HEK293 (cell line): ENCODE data around the gene CDH23.
A peak's percentile ranks its signal among the peaks of the same experiment; 100 is the strongest.

Source experiments
- CTCF ChIA-PET: fragments of 350-600 bp; formaldehyde crosslinking; extraction: SDS; loops from one replicate; lab custom pipeline; 2021; ENCODE audit warnings: antibody characterized with exemption; lab: Yijun Ruan, JAX
- POLR2A ChIA-PET: fragments of 300-600 bp; formaldehyde crosslinking; extraction: SDS; loops from one replicate; lab custom pipeline; 2020; ENCODE audit warnings: antibody characterized with exemption, inconsistent platforms; lab: Yijun Ruan, JAX
- H3K27ac ChIP-seq: fragments of 200-500 bp; sonication (Bioruptor generic); 2 replicates; pipeline ENCODE4 v1.5.1; 2014; ENCODE audit warnings: low read depth, low read length, control low read depth, inconsistent platforms; ENCODE audit errors: extremely low read depth
- H3K36me3 ChIP-seq, 2 experiments: fragments of 200-500 bp in 1 of 2; sonication (Bioruptor generic) in 1 of 2; 1 replicate in 1 of 2; 2 replicates in 1 of 2; pipeline ENCODE4 v1.5.1; 2014 to 2017; ENCODE audit warnings: inconsistent platforms in 2 of 2, low read length in 2 of 2; ENCODE audit not compliant: control insufficient read depth in 2 of 2, insufficient read depth in 1 of 2
- H3K4me1 ChIP-seq: fragments of 200-500 bp; sonication (Bioruptor generic); 2 replicates; pipeline ENCODE4 v1.5.1; 2014; ENCODE audit warnings: mild to moderate bottlenecking, low read length, inconsistent platforms; ENCODE audit not compliant: control insufficient read depth, insufficient read depth
- H3K4me3 ChIP-seq: 2 replicates; pipeline ENCODE4 v1.5.1; 2011; ENCODE audit warnings: low read depth, mild to moderate bottlenecking, control low read depth, low read length, moderate library complexity
- H3K9me3 ChIP-seq: fragments of 200-500 bp; sonication (Bioruptor generic); 2 replicates; pipeline ENCODE4 v1.5.1; 2014; ENCODE audit warnings: low read depth, low read length, inconsistent platforms; ENCODE audit not compliant: control insufficient read depth, insufficient read depth
- KLF1 ChIP-seq: fragments of 450-650 bp; formaldehyde crosslinking; IDR thresholded peaks from 2 replicates; pipeline ENCODE4 v1.5.1; 2016; ENCODE audit warnings: missing biosample characterization, missing genetic modification characterization
- KLF10 ChIP-seq: fragments of 450-650 bp; IDR thresholded peaks from 2 replicates; pipeline ENCODE4 v1.5.1; 2018; ENCODE audit warnings: missing biosample characterization, mild to moderate bottlenecking, missing genetic modification characterization
- KLF16 ChIP-seq: fragments of 450-650 bp; formaldehyde crosslinking; IDR thresholded peaks from 2 replicates; pipeline ENCODE4 v1.5.1; 2017; ENCODE audit warnings: missing biosample characterization, missing genetic modification characterization
- KLF7 ChIP-seq: fragments of 450-650 bp; formaldehyde crosslinking; IDR thresholded peaks from 2 replicates; pipeline ENCODE4 v1.5.1; 2016; ENCODE audit warnings: missing biosample characterization, missing genetic modification characterization, borderline replicate concordance
- SP7 ChIP-seq: fragments of 450-650 bp; formaldehyde crosslinking; IDR thresholded peaks from 2 replicates; pipeline ENCODE4 v1.5.1; 2016; ENCODE audit warnings: missing biosample characterization, missing genetic modification characterization
- ZBTB17 ChIP-seq: fragments of 450-650 bp; formaldehyde crosslinking; IDR thresholded peaks from 2 replicates; pipeline ENCODE4 v1.5.1; 2016; ENCODE audit warnings: missing biosample characterization, missing genetic modification characterization
- ZFHX2 ChIP-seq: fragments of 450-650 bp; formaldehyde crosslinking; conservative IDR thresholded peaks from 2 replicates; pipeline ENCODE4 v1.5.1; 2016; ENCODE audit warnings: missing biosample characterization, missing genetic modification characterization
- ZNF10 ChIP-seq: fragments of 450-650 bp; formaldehyde crosslinking; IDR thresholded peaks from 2 replicates; pipeline ENCODE4 v1.5.1; 2017; ENCODE audit warnings: missing biosample characterization, missing genetic modification characterization
- ZNF174 ChIP-seq: fragments of 450-650 bp; formaldehyde crosslinking; IDR thresholded peaks from 2 replicates; pipeline ENCODE4 v1.5.0; 2017; ENCODE audit warnings: missing biosample characterization, mild to moderate bottlenecking, missing genetic modification characterization
- ZNF24 ChIP-seq: fragments of 450-650 bp; formaldehyde crosslinking; IDR thresholded peaks from 2 replicates; pipeline ENCODE4 v1.5.1; 2016; ENCODE audit warnings: missing biosample characterization, missing genetic modification characterization
- ZNF394 ChIP-seq: fragments of 450-650 bp; formaldehyde crosslinking; IDR thresholded peaks from 2 replicates; pipeline ENCODE4 v1.5.1; 2016; ENCODE audit warnings: missing biosample characterization, missing genetic modification characterization, mild to moderate bottlenecking, moderate library complexity, borderline replicate concordance
- ZNF548 ChIP-seq: fragments of 450-650 bp; formaldehyde crosslinking; IDR thresholded peaks from 2 replicates; pipeline ENCODE4 v1.5.1; 2016; ENCODE audit warnings: missing biosample characterization, missing genetic modification characterization
- ZNF600 ChIP-seq: fragments of 450-650 bp; formaldehyde crosslinking; IDR thresholded peaks from 2 replicates; pipeline ENCODE4 v1.5.1; 2016; ENCODE audit warnings: missing biosample characterization, missing genetic modification characterization
- ZNF624 ChIP-seq: fragments of 450-650 bp; formaldehyde crosslinking; IDR thresholded peaks from 2 replicates; pipeline ENCODE4 v1.5.1; 2017; ENCODE audit warnings: missing biosample characterization, missing genetic modification characterization
- TF ChIP-seq, protein P1 (sequence below): fragments of 450-650 bp; formaldehyde crosslinking; IDR thresholded peaks from 2 replicates; pipeline ENCODE4 v1.5.1; 2016; ENCODE audit warnings: missing biosample characterization, missing genetic modification characterization
- TF ChIP-seq, protein P2 (sequence below): fragments of 450-650 bp; formaldehyde crosslinking; IDR thresholded peaks from 2 replicates; pipeline ENCODE4 v1.5.1; 2016; ENCODE audit warnings: missing biosample characterization, missing genetic modification characterization, low read depth
- TF ChIP-seq, protein P3 (sequence below): fragments of 450-650 bp; formaldehyde crosslinking; IDR thresholded peaks from 2 replicates; pipeline ENCODE4 v1.5.1; 2017; ENCODE audit warnings: missing biosample characterization, missing genetic modification characterization
- TF ChIP-seq, protein P4 (sequence below): fragments of 450-650 bp; formaldehyde crosslinking; IDR thresholded peaks from 2 replicates; pipeline ENCODE4 v1.5.1; 2016; ENCODE audit warnings: missing biosample characterization, missing genetic modification characterization
- TF ChIP-seq, protein P5 (sequence below): fragments of 450-650 bp; formaldehyde crosslinking; IDR thresholded peaks from 2 replicates; pipeline ENCODE4 v1.5.1; 2016; ENCODE audit warnings: missing biosample characterization, missing genetic modification characterization
- TF ChIP-seq, protein P6 (sequence below): fragments of 450-650 bp; formaldehyde crosslinking; IDR thresholded peaks from 2 replicates; pipeline ENCODE4 v1.5.1; 2016; ENCODE audit warnings: missing biosample characterization, missing genetic modification characterization
- TF ChIP-seq, protein P7 (sequence below): fragments of 450-650 bp; IDR thresholded peaks from 2 replicates; pipeline ENCODE4 v1.5.1; 2018; ENCODE audit warnings: missing biosample characterization, mild to moderate bottlenecking, missing genetic modification characterization

CDH23 gene

DNA sequence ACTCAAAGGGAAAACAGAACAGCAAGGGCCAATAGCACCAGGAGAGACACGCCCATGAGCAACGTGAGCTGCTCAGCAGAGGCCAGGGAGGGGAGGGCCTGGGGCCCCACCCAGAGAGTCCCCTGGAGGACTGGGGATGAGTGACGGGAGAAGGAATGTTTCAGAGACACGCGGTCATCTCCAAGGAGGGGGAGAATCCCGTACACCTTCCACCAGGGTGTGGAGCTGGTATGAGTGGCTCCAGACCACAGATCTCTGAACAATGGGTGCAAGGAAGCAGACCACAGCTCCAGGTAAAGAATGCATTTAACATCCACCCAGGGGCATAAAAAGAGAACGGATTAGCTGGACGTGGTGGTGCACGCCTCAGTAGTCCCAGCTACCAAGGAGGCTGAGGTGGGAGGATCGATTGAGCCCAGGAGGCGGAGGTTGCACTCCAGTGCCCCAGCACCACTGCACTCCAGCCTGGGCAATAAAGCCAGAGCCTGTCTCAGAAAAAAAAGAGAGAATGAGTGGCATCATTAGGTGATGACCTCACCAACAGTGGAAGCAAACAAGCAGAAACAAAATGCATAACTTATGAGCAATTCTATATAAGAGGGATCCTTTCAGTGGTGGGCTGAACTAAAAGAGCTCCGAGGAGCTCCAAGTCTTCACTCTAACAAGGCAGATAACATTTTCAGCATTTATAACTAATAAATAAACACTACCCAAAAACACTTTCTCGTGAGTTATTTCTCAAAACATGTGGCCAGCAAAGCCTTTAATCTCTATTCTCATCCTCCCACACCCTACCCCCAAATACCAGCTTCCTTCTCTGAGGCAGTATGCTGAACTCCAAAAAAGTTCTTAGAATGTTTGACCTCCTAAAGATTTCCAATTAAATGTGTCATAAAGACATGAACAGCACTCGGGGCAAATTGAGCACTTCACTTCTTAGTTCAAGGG is 441.8 kb downstream of the CDH23 start:
- Histone ChIP-seq H3K36me3 (peaks cover 0 to 10% of the 10 kb centered on the region in 2 experiments; a peak in 2 of 3 replicates), H3K4me1 (peaks cover 45% of the 10 kb centered on the region), H3K4me3 (no peak overlapping the region), H3K9me3 (no peaks in the 10 kb centered on the region), H3K27ac (no peak overlapping the region)
- ChIA-PET CTCF (interaction anchor here (0.5 to 5.8 kb wide), 8 partner anchors 10 to 733 kb away, joined by 3 to 62 read pairs (median 4); partner anchors contain the start of gene PSAP), POLR2A (interaction anchor here (0.5 to 6.2 kb wide), 3 partner anchors 12 to 1239 kb away, joined by 4 to 44 read pairs (median 5); partner anchors contain the start of gene PSAP)
- TF ChIP-seq SP7 (tag by site-specific recombination) (peak; percentile 69), ZNF548 (tag by site-specific recombination) (no peak), ZNF174 (tag by site-specific recombination) (no peak), ZNF10 (tag by site-specific recombination) (peak; percentile 75), ZNF394 (tag by site-specific recombination) (peak; percentile 28; the same call in 1 of the 2 replicates), ZBTB17 (tag by site-specific recombination) (0 out of 2 replicates have a peak, but pooled peaks have one; percentile 32), KLF16 (tag by site-specific recombination) (no peak), ZNF624 (tag by site-specific recombination) (no peak), KLF10 (tag by site-specific recombination) (peak; percentile 46; the same call in 1 of the 2 replicates), KLF7 (tag by site-specific recombination) (0 out of 2 replicates have a peak, but pooled peaks have one; percentile 46), ZNF24 (peak; percentile 72; the same call in 1 of the 2 replicates), ZFHX2 (tag by site-specific recombination) (0 out of 2 replicates have a peak, but pooled peaks have one; percentile 12), ZNF600 (tag by site-specific recombination) (peak; percentile 98), KLF1 (peak; percentile 77)
- TF ChIP-seq, protein P1, sequence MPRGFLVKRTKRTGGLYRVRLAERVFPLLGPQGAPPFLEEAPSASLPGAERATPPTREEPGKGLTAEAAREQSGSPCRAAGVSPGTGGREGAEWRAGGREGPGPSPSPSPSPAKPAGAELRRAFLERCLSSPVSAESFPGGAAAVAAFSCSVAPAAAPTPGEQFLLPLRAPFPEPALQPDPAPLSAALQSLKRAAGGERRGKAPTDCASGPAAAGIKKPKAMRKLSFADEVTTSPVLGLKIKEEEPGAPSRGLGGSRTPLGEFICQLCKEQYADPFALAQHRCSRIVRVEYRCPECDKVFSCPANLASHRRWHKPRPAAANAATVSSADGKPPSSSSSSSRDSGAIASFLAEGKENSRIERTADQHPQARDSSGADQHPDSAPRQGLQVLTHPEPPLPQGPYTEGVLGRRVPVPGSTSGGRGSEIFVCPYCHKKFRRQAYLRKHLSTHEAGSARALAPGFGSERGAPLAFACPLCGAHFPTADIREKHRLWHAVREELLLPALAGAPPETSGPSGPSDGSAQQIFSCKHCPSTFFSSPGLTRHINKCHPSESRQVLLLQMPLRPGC, result peak; percentile 30; the same call in 1 of the 2 replicates
- TF ChIP-seq, protein P2, sequence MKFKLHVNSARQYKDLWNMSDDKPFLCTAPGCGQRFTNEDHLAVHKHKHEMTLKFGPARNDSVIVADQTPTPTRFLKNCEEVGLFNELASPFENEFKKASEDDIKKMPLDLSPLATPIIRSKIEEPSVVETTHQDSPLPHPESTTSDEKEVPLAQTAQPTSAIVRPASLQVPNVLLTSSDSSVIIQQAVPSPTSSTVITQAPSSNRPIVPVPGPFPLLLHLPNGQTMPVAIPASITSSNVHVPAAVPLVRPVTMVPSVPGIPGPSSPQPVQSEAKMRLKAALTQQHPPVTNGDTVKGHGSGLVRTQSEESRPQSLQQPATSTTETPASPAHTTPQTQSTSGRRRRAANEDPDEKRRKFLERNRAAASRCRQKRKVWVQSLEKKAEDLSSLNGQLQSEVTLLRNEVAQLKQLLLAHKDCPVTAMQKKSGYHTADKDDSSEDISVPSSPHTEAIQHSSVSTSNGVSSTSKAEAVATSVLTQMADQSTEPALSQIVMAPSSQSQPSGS (tag by site-specific recombination), result peak; percentile 86
- TF ChIP-seq, protein P3, sequence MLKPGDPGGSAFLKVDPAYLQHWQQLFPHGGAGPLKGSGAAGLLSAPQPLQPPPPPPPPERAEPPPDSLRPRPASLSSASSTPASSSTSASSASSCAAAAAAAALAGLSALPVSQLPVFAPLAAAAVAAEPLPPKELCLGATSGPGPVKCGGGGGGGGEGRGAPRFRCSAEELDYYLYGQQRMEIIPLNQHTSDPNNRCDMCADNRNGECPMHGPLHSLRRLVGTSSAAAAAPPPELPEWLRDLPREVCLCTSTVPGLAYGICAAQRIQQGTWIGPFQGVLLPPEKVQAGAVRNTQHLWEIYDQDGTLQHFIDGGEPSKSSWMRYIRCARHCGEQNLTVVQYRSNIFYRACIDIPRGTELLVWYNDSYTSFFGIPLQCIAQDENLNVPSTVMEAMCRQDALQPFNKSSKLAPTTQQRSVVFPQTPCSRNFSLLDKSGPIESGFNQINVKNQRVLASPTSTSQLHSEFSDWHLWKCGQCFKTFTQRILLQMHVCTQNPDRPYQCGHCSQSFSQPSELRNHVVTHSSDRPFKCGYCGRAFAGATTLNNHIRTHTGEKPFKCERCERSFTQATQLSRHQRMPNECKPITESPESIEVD (tag by site-specific recombination), result peak; percentile 39; the same call in 1 of the 2 replicates
- TF ChIP-seq, protein P4, sequence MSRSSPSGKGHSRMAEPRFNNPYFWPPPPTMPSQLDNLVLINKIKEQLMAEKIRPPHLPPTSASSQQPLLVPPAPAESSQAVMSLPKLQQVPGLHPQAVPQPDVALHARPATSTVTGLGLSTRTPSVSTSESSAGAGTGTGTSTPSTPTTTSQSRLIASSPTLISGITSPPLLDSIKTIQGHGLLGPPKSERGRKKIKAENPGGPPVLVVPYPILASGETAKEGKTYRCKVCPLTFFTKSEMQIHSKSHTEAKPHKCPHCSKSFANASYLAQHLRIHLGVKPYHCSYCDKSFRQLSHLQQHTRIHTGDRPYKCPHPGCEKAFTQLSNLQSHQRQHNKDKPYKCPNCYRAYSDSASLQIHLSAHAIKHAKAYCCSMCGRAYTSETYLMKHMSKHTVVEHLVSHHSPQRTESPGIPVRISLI (tag by site-specific recombination), result peak; percentile 93
- TF ChIP-seq, protein P5, sequence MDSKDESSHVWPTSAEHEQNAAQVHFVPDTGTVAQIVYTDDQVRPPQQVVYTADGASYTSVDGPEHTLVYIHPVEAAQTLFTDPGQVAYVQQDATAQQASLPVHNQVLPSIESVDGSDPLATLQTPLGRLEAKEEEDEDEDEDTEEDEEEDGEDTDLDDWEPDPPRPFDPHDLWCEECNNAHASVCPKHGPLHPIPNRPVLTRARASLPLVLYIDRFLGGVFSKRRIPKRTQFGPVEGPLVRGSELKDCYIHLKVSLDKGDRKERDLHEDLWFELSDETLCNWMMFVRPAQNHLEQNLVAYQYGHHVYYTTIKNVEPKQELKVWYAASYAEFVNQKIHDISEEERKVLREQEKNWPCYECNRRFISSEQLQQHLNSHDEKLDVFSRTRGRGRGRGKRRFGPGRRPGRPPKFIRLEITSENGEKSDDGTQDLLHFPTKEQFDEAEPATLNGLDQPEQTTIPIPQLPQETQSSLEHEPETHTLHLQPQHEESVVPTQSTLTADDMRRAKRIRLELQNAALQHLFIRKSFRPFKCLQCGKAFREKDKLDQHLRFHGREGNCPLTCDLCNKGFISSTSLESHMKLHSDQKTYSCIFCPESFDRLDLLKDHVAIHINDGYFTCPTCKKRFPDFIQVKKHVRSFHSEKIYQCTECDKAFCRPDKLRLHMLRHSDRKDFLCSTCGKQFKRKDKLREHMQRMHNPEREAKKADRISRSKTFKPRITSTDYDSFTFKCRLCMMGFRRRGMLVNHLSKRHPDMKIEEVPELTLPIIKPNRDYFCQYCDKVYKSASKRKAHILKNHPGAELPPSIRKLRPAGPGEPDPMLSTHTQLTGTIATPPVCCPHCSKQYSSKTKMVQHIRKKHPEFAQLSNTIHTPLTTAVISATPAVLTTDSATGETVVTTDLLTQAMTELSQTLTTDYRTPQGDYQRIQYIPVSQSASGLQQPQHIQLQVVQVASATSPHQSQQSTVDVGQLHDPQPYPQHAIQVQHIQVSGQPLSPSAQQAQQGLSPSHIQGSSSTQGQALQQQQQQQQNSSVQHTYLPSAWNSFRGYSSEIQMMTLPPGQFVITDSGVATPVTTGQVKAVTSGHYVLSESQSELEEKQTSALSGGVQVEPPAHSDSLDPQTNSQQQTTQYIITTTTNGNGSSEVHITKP (tag by site-specific recombination), result peak; percentile 32
- TF ChIP-seq, protein P6, sequence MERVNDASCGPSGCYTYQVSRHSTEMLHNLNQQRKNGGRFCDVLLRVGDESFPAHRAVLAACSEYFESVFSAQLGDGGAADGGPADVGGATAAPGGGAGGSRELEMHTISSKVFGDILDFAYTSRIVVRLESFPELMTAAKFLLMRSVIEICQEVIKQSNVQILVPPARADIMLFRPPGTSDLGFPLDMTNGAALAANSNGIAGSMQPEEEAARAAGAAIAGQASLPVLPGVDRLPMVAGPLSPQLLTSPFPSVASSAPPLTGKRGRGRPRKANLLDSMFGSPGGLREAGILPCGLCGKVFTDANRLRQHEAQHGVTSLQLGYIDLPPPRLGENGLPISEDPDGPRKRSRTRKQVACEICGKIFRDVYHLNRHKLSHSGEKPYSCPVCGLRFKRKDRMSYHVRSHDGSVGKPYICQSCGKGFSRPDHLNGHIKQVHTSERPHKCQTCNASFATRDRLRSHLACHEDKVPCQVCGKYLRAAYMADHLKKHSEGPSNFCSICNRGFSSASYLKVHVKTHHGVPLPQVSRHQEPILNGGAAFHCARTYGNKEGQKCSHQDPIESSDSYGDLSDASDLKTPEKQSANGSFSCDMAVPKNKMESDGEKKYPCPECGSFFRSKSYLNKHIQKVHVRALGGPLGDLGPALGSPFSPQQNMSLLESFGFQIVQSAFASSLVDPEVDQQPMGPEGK, result peak; percentile 36; the same call in 1 of the 2 replicates
- TF ChIP-seq, protein P7, sequence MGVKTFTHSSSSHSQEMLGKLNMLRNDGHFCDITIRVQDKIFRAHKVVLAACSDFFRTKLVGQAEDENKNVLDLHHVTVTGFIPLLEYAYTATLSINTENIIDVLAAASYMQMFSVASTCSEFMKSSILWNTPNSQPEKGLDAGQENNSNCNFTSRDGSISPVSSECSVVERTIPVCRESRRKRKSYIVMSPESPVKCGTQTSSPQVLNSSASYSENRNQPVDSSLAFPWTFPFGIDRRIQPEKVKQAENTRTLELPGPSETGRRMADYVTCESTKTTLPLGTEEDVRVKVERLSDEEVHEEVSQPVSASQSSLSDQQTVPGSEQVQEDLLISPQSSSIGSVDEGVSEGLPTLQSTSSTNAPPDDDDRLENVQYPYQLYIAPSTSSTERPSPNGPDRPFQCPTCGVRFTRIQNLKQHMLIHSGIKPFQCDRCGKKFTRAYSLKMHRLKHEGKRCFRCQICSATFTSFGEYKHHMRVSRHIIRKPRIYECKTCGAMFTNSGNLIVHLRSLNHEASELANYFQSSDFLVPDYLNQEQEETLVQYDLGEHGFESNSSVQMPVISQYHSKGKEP, result 0 out of 2 replicates have a peak, but pooled peaks have one; percentile 18
